ENCODE measurements around the gene AP5Z1.

Gene AP5Z1

GRCh38 chr7:4740796-4741195 lies 34.6 kb upstream of the AP5Z1 start:
- Mint-ChIP-seq H3K4me1 (peaks cover 47% of the 10 kb centered on the region), H3K36me3 (peaks cover 48% of the 10 kb centered on the region), H3K27ac (no peak overlapping the region), H3K4me3 (no peak overlapping the region), H3K9me3 (no peaks in the 10 kb centered on the region)
- ATAC-seq, result no peak
- DNase-seq (ENCODE audit: low spot score in 2 of 2), result no peak

- no peak overlapping the region for H3K4me3 Mint-ChIP-seq
- no peak overlapping the region for H3K27ac Mint-ChIP-seq
- H3K9me3 Mint-ChIP-seq, result no peaks in the 10 kb centered on the region
- DNase-seq (ENCODE audit: low spot score in 2 of 2), result no peak
- no peak for ATAC-seq
- H3K36me3 Mint-ChIP-seq, result peaks cover 54% of the 10 kb centered on the region
- peaks cover 54% of the 10 kb centered on the region for H3K4me1 Mint-ChIP-seq
Observed at GRCh38 chr7:4742051-4742573, 33.3 kb upstream of the AP5Z1 start.

GRCh38 chr7:4742852-4743251 lies 32.6 kb upstream of the AP5Z1 start:
- no peak for DNase-seq (ENCODE audit: low spot score in 2 of 2)
- no peaks in the 10 kb centered on the region for H3K9me3 Mint-ChIP-seq
- H3K4me3 Mint-ChIP-seq, result no peak overlapping the region
- peaks cover 60% of the 10 kb centered on the region for H3K36me3 Mint-ChIP-seq
- H3K4me1 Mint-ChIP-seq, result peaks cover 53% of the 10 kb centered on the region
- no peak for ATAC-seq
- H3K27ac Mint-ChIP-seq, result peak overlapping the region; percentile 90

GRCh38 chr7:4744391-4745264 lies 30.8 kb upstream of the AP5Z1 start:
- Mint-ChIP-seq H3K4me3 (peak overlapping the region; percentile 76), H3K36me3 (peaks cover 64% of the 10 kb centered on the region), H3K27ac (peak overlapping the region; percentile 90), H3K4me1 (peaks cover 55% of the 10 kb centered on the region), H3K9me3 (no peaks in the 10 kb centered on the region)
- peak; percentile 50 to 86 for DNase-seq (ENCODE audit: low spot score in 2 of 2)
- peak; percentile 87 for ATAC-seq

- Mint-ChIP-seq H3K4me3 (peak overlapping the region; percentile 76), H3K9me3 (no peaks in the 10 kb centered on the region), H3K36me3 (peaks cover 64% of the 10 kb centered on the region), H3K4me1 (peaks cover 51% of the 10 kb centered on the region), H3K27ac (peak overlapping the region; percentile 90)
- DNase-seq (ENCODE audit: low spot score in 2 of 2) (no peak), ATAC-seq (peak; percentile 61)
Observed at GRCh38 chr7:4745265-4745919, 30.0 kb upstream of the AP5Z1 start.

- Mint-ChIP-seq H3K36me3 (peaks cover 61% of the 10 kb centered on the region), H3K9me3 (no peaks in the 10 kb centered on the region), H3K4me1 (peaks cover 51% of the 10 kb centered on the region), H3K4me3 (peak overlapping the region; percentile 76), H3K27ac (peak overlapping the region; percentile 90)
- no peak for ATAC-seq
- DNase-seq (ENCODE audit: low spot score in 2 of 2), result peak in 1 of 2 donors; percentile 52
Observed at GRCh38 chr7:4745971-4746919, 29.2 kb upstream of the AP5Z1 start.

GRCh38 chr7:4747013-4747412 lies 28.4 kb upstream of the AP5Z1 start:
- H3K36me3 Mint-ChIP-seq, result peaks cover 54% of the 10 kb centered on the region
- H3K4me3 Mint-ChIP-seq, result no peak overlapping the region
- H3K4me1 Mint-ChIP-seq, result peaks cover 51% of the 10 kb centered on the region
- H3K9me3 Mint-ChIP-seq, result no peaks in the 10 kb centered on the region
- DNase-seq (ENCODE audit: low spot score in 2 of 2), result no peak
- ATAC-seq, result no peak
- H3K27ac Mint-ChIP-seq, result peak overlapping the region; percentile 90

GRCh38 chr7:4747746-4748145 lies 27.7 kb upstream of the AP5Z1 start:
- H3K4me1 Mint-ChIP-seq, result peaks cover 51% of the 10 kb centered on the region

GRCh38 chr7:4748231-4748681 lies 27.2 kb upstream of the AP5Z1 start:
- H3K27ac Mint-ChIP-seq, result peak overlapping the region; percentile 90
- H3K4me3 Mint-ChIP-seq, result peak overlapping the region; percentile 5
- H3K4me1 Mint-ChIP-seq, result peaks cover 51% of the 10 kb centered on the region
- DNase-seq (ENCODE audit: low spot score in 2 of 2) (no peak), ATAC-seq (no peak)
- H3K36me3 Mint-ChIP-seq, result peaks cover 50% of the 10 kb centered on the region
- H3K9me3 Mint-ChIP-seq, result no peaks in the 10 kb centered on the region

More at GRCh38 chr7:4747746-4748145, 27.7 kb upstream of the AP5Z1 start:
- Mint-ChIP-seq H3K27ac (peak overlapping the region; percentile 90), H3K9me3 (no peaks in the 10 kb centered on the region), H3K36me3 (peaks cover 48% of the 10 kb centered on the region), H3K4me3 (peak overlapping the region; percentile 5)
- ATAC-seq (no peak), DNase-seq (ENCODE audit: low spot score in 2 of 2) (no peak)

- Mint-ChIP-seq H3K4me3 (no peak overlapping the region), H3K4me1 (peaks cover 50% of the 10 kb centered on the region), H3K36me3 (peaks cover 49% of the 10 kb centered on the region), H3K9me3 (no peaks in the 10 kb centered on the region), H3K27ac (peak overlapping the region; percentile 90)
- DNase-seq (ENCODE audit: low spot score in 2 of 2) (no peak), ATAC-seq (no peak)
Observed at GRCh38 chr7:4749363-4749762, 26.1 kb upstream of the AP5Z1 start.

GRCh38 chr7:4749798-4750197 lies 25.6 kb upstream of the AP5Z1 start:
- ATAC-seq (no peak), DNase-seq (ENCODE audit: low spot score in 2 of 2) (no peak)
- Mint-ChIP-seq H3K36me3 (peaks cover 54% of the 10 kb centered on the region), H3K4me1 (peaks cover 45% of the 10 kb centered on the region), H3K9me3 (no peaks in the 10 kb centered on the region), H3K4me3 (no peak overlapping the region), H3K27ac (peak overlapping the region; percentile 90)

GRCh38 chr7:4751398-4751947 lies 23.9 kb upstream of the AP5Z1 start:
- H3K9me3 Mint-ChIP-seq, result no peaks in the 10 kb centered on the region
- H3K27ac Mint-ChIP-seq, result no peak overlapping the region
- H3K36me3 Mint-ChIP-seq, result peaks cover 60% of the 10 kb centered on the region
- H3K4me3 Mint-ChIP-seq, result no peak overlapping the region
- no peak for DNase-seq (ENCODE audit: low spot score in 2 of 2)
- ATAC-seq, result no peak
- H3K4me1 Mint-ChIP-seq, result peaks cover 29% of the 10 kb centered on the region

- ATAC-seq (peak; percentile 93), DNase-seq (ENCODE audit: low spot score in 2 of 2) (peak; percentile 85 to 90)
- peaks cover 12% of the 10 kb centered on the region for H3K4me1 Mint-ChIP-seq
- peaks cover 70% of the 10 kb centered on the region for H3K36me3 Mint-ChIP-seq
- H3K27ac Mint-ChIP-seq, result no peak overlapping the region
- no peak overlapping the region for H3K4me3 Mint-ChIP-seq
- H3K9me3 Mint-ChIP-seq, result no peaks in the 10 kb centered on the region
Observed at GRCh38 chr7:4753598-4754432, 21.6 kb upstream of the AP5Z1 start.

Data from stimulated activated effector memory CD8-positive, alpha-beta T cell treated with anti-CD3 and anti-CD28 coated beads, Interleukin-12 subunit alpha, Interleukin-12 subunit beta, amount 100 ng/mL, for 72 hours (primary cell).